Hematopoietic multipotent progenitor cell treated with erythropoietin and hydrocortisone succinate and interleukin-3 and kit ligand, for 17 days (in vitro differentiated cells): ENCODE data around the gene WDR1.

Experiments used
- DNase-seq: peaks from one replicate; pipeline ENCODE4 v3.0.0-alpha.2; 2015; ENCODE audit warnings: low spot score

The WDR1 gene

GRCh38 chr4:10066670-10067651 lies 49.6 kb downstream of the WDR1 start:
- no peak for DNase-seq

DNA sequence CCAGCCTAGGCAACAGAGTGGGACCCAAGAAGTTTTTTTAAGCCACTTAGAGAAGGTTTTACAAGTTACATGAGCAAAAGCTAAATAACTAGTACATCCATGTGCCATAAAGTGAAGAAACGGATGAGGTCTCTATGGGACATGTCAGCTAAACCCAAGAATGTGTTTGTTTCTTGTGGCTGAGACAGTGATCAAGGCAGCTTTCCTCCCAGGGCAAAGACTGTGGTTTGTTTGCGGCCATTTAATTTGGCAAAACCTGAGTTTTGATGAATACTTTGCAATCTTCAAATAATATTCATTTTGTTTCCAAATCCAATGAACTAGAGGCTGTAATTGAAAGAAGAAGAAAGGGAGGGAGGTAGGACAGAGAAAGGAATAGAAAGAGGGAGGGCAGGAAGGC lies 50.4 kb downstream of the WDR1 start:
- DNase-seq: no peak

DNA sequence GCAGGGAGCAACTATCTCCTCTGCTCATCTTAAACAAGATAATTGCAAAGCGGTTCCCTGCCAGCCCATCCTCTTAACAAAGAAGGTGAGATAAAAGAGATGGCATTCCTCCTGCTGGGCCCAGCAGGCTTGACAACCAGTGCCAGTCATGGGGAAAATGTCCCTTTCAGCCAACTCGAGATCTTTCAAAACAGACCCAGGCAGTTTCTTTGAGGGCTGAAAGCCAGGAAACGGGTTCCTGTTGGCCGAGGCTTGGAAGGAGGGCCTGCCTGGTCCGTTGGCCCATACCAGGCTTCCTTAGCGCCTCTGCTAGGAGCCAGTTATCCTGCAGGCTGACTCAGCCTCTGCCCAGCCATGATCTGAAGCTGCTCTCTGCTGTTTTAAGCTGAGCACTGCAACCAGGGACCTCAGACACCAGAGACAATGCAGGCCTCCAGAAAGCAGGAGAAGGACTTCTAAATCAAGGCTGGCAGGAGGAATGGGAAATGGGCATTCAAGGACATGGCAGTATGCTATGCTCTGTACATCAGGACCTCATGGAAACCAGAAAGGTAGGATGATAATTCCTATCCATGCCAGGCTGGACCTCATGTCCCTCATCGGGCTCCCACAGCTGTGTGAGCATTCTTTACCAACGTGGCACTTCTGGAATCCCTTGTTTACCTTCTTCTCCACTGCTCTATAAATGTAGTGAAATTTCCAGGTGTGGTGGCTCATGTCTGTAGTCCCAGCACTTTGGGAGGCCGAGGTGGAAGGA lies 52.9 kb downstream of the WDR1 start:
- DNase-seq: no peak

- no peak for DNase-seq
Measured at GRCh38 chr4:10061650-10062415, 54.8 kb downstream of the WDR1 start.

DNA sequence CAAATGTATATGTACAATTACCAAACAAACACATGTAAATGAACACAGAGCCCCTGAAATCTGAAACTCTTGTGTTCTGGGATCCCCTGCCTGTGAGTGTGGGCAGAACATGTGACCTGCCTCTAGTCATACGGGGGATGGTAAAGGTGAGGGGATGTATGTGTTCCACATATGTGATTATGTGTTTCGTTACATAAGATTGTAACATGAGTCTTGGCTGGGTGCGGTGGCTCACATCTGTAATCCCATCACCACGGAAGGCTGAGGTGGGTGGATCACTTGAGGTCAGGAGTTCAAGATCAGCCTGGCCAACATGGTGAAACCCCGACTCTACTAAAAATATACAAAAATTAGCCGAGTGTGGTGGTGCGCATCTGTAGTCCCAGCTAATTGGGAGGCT lies 58.2 kb downstream of the WDR1 start:
- DNase-seq: no peak

DNA sequence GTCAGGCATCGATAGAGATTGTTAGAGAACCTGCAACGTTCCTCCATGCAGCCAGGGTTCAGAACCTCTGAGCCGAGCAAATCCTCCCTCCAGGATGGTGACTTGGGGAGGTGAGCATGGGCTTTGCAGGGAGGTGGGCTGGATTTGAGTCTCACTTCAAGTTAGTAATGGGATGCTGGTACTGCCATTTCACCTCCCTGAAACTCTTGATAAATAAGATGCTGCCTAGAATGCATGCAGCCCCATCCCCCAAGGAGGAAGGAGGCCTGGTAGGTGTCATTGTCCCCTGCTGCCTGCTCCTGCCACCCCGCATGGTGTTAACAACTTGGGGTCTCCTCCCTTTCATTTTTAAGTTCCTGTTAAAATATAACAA lies 59.6 kb downstream of the WDR1 start:
- no peak for DNase-seq

GRCh38 chr4:10056334-10057022 lies 60.1 kb downstream of the WDR1 start:
- DNase-seq: no peak

- no peak for DNase-seq
Measured at GRCh38 chr4:10055871-10056270, 60.7 kb downstream of the WDR1 start.

DNA sequence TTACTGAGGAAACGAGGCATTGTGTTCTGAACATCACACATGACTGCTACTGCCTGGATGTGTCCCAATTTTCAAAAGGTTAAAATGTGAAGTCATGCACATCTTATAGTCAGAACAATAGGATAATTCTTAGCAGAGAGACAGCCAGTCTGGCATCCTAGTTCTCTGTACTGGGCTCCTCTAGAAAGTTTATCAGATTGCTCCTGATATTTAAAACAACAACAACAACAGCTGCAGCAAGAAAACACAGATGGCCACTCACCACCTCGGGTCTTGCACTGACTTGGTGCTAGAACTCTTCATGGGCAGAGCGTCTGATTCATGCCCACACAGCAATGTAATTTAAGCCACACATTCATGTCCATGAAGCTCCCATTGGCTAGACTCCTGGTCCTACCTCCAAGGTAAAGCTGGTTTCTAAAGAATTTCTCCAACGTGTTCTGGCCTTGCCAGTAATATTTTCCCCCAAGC lies 62.0 kb downstream of the WDR1 start:
- DNase-seq: no peak

- no peak for DNase-seq
Measured at GRCh38 chr4:10053635-10054453, 62.8 kb downstream of the WDR1 start.

- DNase-seq: no peak
Measured at GRCh38 chr4:10051517-10052135, 65.0 kb downstream of the WDR1 start.

GRCh38 chr4:10050721-10051120 lies 65.9 kb downstream of the WDR1 start:
- DNase-seq: no peak

DNA sequence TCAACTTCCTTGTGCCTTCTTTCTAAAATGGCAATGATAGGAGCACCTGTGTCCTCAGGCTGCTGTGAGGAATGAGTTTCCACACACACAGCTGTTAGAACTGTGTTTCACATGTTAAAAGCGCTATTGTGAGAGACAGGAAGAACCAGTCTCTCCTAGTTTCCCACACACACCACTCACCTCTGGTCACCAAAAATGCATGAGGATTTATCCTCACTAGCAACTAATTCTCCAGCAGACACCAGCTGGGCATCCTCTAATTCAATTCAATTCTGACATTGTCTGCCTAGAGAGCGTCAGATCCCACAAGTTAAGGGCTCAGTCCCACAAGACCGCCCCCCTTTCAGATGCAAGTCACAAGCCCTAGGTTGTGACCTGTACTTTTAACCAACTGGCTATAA lies 66.3 kb downstream of the WDR1 start:
- no peak for DNase-seq

DNA sequence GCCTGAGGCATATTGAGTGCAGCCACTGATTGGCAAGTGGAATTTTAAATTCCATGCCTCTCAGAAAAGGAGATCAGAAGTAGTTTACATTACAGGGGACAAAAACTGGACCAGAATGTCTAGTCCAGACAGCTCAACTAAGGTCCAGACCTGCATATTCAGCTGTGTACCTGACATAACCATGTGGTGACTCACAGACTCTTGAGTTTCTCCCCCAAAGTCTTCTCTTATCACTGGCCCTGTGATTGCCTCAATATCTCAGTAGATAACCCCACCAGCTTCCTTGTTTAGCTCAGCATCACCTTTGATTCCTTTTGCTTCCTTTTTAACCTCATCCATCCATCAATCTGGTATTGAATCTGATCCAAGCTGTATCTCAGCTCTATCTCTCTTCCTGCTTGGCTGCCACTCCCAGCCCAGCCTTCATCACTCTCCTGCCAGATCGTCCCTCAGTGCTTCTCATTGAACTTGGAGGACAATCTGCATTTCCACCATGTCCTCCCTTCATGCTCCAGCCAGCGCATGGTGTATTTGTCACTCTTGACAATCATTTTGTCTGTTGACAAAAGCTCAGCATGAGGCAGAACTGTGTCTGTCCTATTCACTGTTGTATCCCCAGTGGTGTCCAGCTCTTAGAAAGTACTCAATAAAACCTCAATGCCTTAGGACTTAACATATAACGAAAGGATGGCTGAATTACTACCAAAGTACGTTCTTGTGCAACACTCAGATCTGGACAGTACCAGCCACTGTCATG lies 67.5 kb downstream of the WDR1 start:
- no peak for DNase-seq

DNA sequence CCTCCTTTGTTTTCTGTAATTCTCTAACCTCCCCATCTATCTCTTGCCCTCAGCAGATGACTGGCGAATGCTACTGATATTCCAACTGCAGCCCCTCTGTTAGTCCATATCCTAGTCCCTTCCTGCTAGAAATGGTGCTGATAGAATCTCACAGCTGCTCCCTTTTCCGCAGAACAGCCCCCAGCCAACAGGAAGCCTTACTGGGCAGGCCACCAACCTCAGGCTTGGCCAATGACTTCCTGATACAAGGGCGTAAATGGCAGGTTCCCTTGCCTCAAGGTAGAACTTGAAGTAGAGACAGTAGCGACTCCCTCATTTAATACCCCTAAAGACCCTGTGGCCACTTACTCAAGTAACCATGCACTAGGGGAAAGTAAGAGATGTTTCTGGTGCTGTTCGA lies 68.6 kb downstream of the WDR1 start:
- DNase-seq: no peak

DNA sequence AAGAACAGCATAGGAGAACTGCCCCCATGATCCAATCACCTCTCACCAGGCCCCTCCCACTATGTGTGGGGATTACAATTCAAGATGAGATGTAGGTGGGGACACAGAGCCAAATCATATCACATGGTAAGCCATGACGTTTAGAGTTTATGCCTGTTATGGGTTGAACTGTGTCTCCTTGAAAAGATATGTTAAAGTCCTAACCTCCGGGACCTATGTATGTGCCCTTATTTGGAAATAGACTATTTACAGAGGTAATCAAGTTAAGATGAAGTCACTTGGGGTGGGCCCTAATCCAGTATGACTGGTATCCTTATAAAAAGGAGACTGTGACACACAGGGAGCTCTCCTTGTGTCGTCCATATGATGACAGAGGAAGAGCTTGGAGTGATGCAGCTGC lies 70.1 kb downstream of the WDR1 start:
- DNase-seq: no peak

- DNase-seq: no peak
Measured at GRCh38 chr4:10045481-10045880, 71.1 kb downstream of the WDR1 start.

DNA sequence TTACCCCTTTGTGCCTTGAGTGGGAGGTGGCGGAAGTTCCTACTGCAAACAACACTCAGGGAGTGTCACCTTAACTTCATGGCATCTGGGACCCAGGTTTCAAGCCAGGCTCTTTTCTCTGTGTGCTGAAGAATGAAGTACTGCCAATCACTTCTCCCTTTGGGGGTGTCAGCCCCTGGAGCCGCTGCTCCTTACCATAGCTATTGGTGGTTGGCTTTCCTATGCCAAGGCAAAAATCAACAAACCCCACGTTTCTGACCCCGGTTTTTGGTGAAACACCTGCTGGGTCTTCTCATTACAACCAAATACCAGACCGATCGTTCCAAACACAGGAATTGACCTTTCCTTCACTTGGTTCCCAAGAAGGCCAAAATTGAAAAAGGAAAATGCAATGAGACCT lies 75.6 kb downstream of the WDR1 start:
- DNase-seq: no peak

DNA sequence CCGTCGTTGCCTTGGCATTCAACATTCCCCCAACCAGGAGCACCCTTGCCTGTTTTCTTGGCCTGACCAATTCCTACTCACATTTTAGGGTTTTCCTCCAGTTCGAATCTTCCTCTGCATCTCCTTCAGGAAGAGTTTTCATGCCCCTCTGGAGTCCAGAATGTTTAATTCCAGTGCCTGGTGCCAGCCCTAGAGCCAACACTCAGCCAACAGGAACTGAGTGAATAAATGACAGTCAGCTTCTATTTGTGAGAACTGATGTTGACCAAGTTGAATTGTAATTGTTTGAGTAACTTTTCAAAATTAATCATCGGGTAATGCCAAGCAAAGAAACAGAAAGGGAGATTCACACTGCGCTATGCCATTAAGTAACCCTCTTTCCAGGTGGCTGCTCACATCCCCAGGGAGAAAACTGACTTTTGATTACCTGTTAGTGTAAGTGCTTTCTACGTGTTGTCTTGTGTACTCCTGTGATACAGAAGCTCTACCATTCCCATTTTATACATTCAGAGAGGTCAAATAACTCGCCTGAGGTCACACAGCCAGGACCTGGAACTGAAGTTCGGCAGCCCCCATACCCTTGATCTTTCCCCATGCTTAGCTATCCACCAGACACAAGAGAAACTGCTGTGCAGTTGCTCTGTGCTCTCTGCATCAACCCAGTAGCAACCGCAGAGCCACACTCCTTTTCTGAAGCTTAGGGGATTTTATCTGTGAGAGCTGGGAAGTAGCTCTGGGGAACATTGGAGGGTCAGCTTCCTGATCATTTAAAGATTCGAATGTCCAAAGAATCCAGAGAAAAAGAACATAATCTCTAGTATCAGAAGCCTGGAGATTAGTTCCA lies 76.3 kb downstream of the WDR1 start:
- DNase-seq: no peak
